ENCODE results near the gene MRPS30. TPM values are rescaled to one million over a fixed set of nuclear protein-coding genes. Genes with fewer than 3 reads are reported as not detected.

Gene MRPS30
- polyA plus RNA-seq: 31.5 to 62.1 TPM (median 34.6 TPM) in 3 replicates
- polyA plus RNA-seq (2011; ENCODE audit: low read depth): 20.2 TPM
- polyA plus RNA-seq (2011; cell fraction: cytosol; rRNA removed): 32.6 and 60.6 TPM in 2 replicates
- 33.1 and 33.9 TPM in 2 replicates for polyA plus RNA-seq (2011; cell fraction: nucleus; rRNA removed)
- polyA plus RNA-seq (2012; ENCODE audit: low replicate concordance): 31.2 and 32.5 TPM in 2 replicates
- 17.1 to 44.6 TPM (median 29.2 TPM) in 3 replicates for polyA minus RNA-seq
- 81.5 TPM for polyA minus RNA-seq (2011; cell fraction: cytosol; rRNA and poly(A)+ RNA removed)
- polyA minus RNA-seq (2011; cell fraction: nucleus; rRNA and poly(A)+ RNA removed): 43.5 and 46.8 TPM in 2 replicates

- Histone ChIP-seq H3K4me3 (ENCODE audit: control insufficient read depth in 2 of 3, extremely low read depth in 1 of 3, insufficient read depth in 2 of 3, low read depth in 1 of 3, low read length in 3 of 3) (peak within 1 kb of the TSS; percentile 67 to 95 (median 94)), H4K20me1 (ENCODE audit: control insufficient read depth, extremely low read depth, insufficient read depth, low read length) (no peaks in the 10 kb centered on the region), H3K9me1 (ENCODE audit: control insufficient read depth, extremely low read depth, insufficient read depth, low read length) (no peaks in the 10 kb centered on the region), H3K79me2 (ENCODE audit: control insufficient read depth, insufficient read depth, low read length) (peaks cover 39% of the 10 kb centered on the region), H3K4me2 (ENCODE audit: control insufficient read depth, extremely low read depth, insufficient read depth, low read depth, low read length) (peak within 1 kb of the TSS; percentile 87), H3K4me1 (ENCODE audit: control insufficient read depth, extremely low read depth, insufficient read depth, low read length) (peaks cover 13% of the 10 kb centered on the region), H3K36me3 (ENCODE audit: control insufficient read depth in 2 of 2, extremely low read depth in 1 of 2, insufficient read depth in 2 of 2, low read length in 2 of 2) (peaks cover 2 to 4% of the 10 kb centered on the region in 2 experiments), H3K27me3 (ENCODE audit: control insufficient read depth, extremely low read depth, insufficient read depth, low read length) (no peaks in the 10 kb centered on the region), H2AFZ (ENCODE audit: control insufficient read depth, low read length) (peak within 1 kb of the TSS; percentile 98), H3K9ac (ENCODE audit: control insufficient read depth, extremely low read depth, insufficient read depth, low read length) (peak within 1 kb of the TSS; percentile 93), H3K9me3 (ENCODE audit: control insufficient read depth, low read depth, low read length) (no peaks in the 10 kb centered on the region), H3K27ac (ENCODE audit: control insufficient read depth, insufficient read depth, low read length) (peak within 1 kb of the TSS; percentile 86)
- FAIRE-seq (peak; percentile 98), DNase-seq (ENCODE audit: low read depth, low spot score) (peak; percentile 93)
- peak; percentile 38 to 74 (median 41) for TF ChIP-seq CTCF (optimal IDR thresholded peaks at IDR 0.05 in 1 of 3, IDR thresholded peaks at IDR 0.05 in 1 of 3, conservative IDR thresholded peaks at IDR 0.05 in 1 of 3; ENCODE audit: extremely low read depth in 1 of 3, insufficient read depth in 2 of 3, low read length in 3 of 3)
- no peak for TF ChIP-seq EZH2 (IDR thresholded peaks at IDR 0.05; ENCODE audit: low read length)
- dilution Hi-C loops (cut with MboI; ENCODE audit: extremely low pct_ligation_motif_present, low sequenced_read_pairs): no loop called here
Observed at GRCh38 chr5:44808435-44809214, at the start of gene MRPS30. Gene MRPS30 (plus strand): TSS chr5:44808947. CDS start chr5:44808963, 16 bp downstream.

- no peaks in the 10 kb centered on the region for H3K9me3 ChIP-seq (ENCODE audit: control insufficient read depth, low read depth, low read length)
- dilution Hi-C loops (cut with MboI; ENCODE audit: extremely low pct_ligation_motif_present, low sequenced_read_pairs): loop anchor here (25.0 kb wide), 1 partner anchor 232 kb away; no protein-coding TSS in a partner anchor
- FAIRE-seq: no peak
- H3K4me1 ChIP-seq (ENCODE audit: control insufficient read depth, extremely low read depth, insufficient read depth, low read length): no peaks in the 10 kb centered on the region
- no peak overlapping the region for H3K9ac ChIP-seq (ENCODE audit: control insufficient read depth, extremely low read depth, insufficient read depth, low read length)
- no peaks in the 10 kb centered on the region for H3K9me1 ChIP-seq (ENCODE audit: control insufficient read depth, extremely low read depth, insufficient read depth, low read length)
- H2AFZ ChIP-seq (ENCODE audit: control insufficient read depth, low read length): no peak overlapping the region
- no peak for DNase-seq (ENCODE audit: low read depth, low spot score)
- H3K4me3 ChIP-seq (ENCODE audit: control insufficient read depth in 2 of 3, extremely low read depth in 1 of 3, insufficient read depth in 2 of 3, low read depth in 1 of 3, low read length in 3 of 3): no peak overlapping the region
- H3K79me2 ChIP-seq (ENCODE audit: control insufficient read depth, insufficient read depth, low read length): no peaks in the 10 kb centered on the region
- H3K4me2 ChIP-seq (ENCODE audit: control insufficient read depth, extremely low read depth, insufficient read depth, low read depth, low read length): no peak overlapping the region
- TF ChIP-seq CTCF (optimal IDR thresholded peaks at IDR 0.05 in 1 of 3, IDR thresholded peaks at IDR 0.05 in 1 of 3, conservative IDR thresholded peaks at IDR 0.05 in 1 of 3; ENCODE audit: extremely low read depth in 1 of 3, insufficient read depth in 2 of 3, low read length in 3 of 3) (no peak), EZH2 (IDR thresholded peaks at IDR 0.05; ENCODE audit: low read length) (no peak)
- H4K20me1 ChIP-seq (ENCODE audit: control insufficient read depth, extremely low read depth, insufficient read depth, low read length): no peaks in the 10 kb centered on the region
- H3K36me3 ChIP-seq (ENCODE audit: control insufficient read depth in 2 of 2, extremely low read depth in 1 of 2, insufficient read depth in 2 of 2, low read length in 2 of 2): no peaks in the 10 kb centered on the region
- no peaks in the 10 kb centered on the region for H3K27me3 ChIP-seq (ENCODE audit: control insufficient read depth, extremely low read depth, insufficient read depth, low read length)
- no peak overlapping the region for H3K27ac ChIP-seq (ENCODE audit: control insufficient read depth, insufficient read depth, low read length)
Observed at GRCh38 chr5:44769200-44769876, 39.4 kb upstream of the MRPS30 start.

Measured in keratinocyte (primary cell).